WTC11 (cell line): ENCODE measurements around the gene TTLL11.

Source experiments
- CDX4 ChIP-seq: fragments of 250-450 bp; sonication (Bioruptor Pico); IDR thresholded peaks from 2 replicates; pipeline ENCODE4 v1.9.0; 2021; ENCODE audit warnings: moderate library complexity, mild to moderate bottlenecking, inconsistent platforms, borderline replicate concordance
- CREB1 ChIP-seq: sonication (generic); formaldehyde crosslinking; IDR thresholded peaks from 2 replicates; pipeline ENCODE4 v1.8.0; 2023; ENCODE audit warnings: mild to moderate bottlenecking, missing genetic modification reagents
- ESRRA ChIP-seq: sonication (generic); formaldehyde crosslinking; IDR thresholded peaks from 2 replicates; pipeline ENCODE4 v1.8.1; 2022; ENCODE audit warnings: mild to moderate bottlenecking, missing genetic modification reagents, borderline replicate concordance
- GRHL2 ChIP-seq: fragments of 250-450 bp; sonication (Bioruptor Pico); IDR thresholded peaks from 2 replicates; pipeline ENCODE4 v1.8.0; 2022; ENCODE audit warnings: mild to moderate bottlenecking, moderate library complexity; ENCODE audit not compliant: insufficient replicate concordance, severe bottlenecking
- JUN ChIP-seq: sonication (generic); formaldehyde crosslinking; IDR thresholded peaks from 2 replicates; pipeline ENCODE4 v1.8.0; 2023; ENCODE audit warnings: mild to moderate bottlenecking, missing genetic modification reagents
- NFYB ChIP-seq: sonication (generic); formaldehyde crosslinking; conservative IDR thresholded peaks from 2 replicates; pipeline ENCODE4 v1.8.0; 2022; ENCODE audit warnings: low read depth, missing genetic modification reagents
- NR3C1 ChIP-seq: sonication (generic); formaldehyde crosslinking; conservative IDR thresholded peaks from 2 replicates; pipeline ENCODE4 v1.8.1; 2023; ENCODE audit warnings: low read depth, mild to moderate bottlenecking, missing genetic modification reagents
- SP1 ChIP-seq: sonication (generic); formaldehyde crosslinking; conservative IDR thresholded peaks from 2 replicates; pipeline ENCODE4 v1.8.1; 2022; ENCODE audit warnings: missing genetic modification reagents
- TEAD4 ChIP-seq: sonication (generic); formaldehyde crosslinking; IDR thresholded peaks from 2 replicates; pipeline ENCODE4 v1.8.0; 2022; ENCODE audit warnings: mild to moderate bottlenecking, missing genetic modification reagents
- TF ChIP-seq, protein P1 (sequence below): fragments of 200-600 bp; IDR thresholded peaks from 2 replicates; pipeline ENCODE4 v1.8.0; 2022; ENCODE audit warnings: antibody characterized with exemption

DNA sequence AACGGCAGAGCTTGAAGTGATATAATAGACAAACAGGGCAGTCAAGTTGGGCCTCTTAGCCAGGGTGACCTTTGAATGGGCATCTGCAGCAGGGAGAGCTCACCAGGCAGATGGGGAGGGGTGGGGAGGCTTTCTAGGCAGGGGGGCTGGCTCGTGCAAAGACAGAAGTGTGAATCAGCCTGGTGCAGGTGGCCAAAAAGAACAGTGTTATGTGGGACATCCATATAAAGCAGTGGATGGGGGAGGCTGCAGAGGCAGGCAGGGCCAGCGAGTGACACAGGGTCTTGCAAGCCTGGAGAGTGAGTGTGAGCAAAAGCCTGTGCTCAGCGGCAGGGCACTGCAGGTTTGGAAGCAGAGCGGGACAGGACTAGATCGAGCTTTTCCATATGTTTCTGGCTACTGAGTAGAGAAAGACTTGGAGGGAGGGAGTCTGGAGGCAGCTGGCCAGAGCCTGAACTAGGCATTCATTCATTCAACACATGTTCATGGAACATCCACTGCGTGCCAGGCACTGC, 14.2 kb upstream of the TTLL11 start:
- TF ChIP-seq, protein P1, sequence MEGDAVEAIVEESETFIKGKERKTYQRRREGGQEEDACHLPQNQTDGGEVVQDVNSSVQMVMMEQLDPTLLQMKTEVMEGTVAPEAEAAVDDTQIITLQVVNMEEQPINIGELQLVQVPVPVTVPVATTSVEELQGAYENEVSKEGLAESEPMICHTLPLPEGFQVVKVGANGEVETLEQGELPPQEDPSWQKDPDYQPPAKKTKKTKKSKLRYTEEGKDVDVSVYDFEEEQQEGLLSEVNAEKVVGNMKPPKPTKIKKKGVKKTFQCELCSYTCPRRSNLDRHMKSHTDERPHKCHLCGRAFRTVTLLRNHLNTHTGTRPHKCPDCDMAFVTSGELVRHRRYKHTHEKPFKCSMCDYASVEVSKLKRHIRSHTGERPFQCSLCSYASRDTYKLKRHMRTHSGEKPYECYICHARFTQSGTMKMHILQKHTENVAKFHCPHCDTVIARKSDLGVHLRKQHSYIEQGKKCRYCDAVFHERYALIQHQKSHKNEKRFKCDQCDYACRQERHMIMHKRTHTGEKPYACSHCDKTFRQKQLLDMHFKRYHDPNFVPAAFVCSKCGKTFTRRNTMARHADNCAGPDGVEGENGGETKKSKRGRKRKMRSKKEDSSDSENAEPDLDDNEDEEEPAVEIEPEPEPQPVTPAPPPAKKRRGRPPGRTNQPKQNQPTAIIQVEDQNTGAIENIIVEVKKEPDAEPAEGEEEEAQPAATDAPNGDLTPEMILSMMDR: no peak
- TF ChIP-seq TEAD4 (CRISPR knock-in tag): no peak
- TF ChIP-seq CDX4 (CRISPR knock-in tag): no peak
- TF ChIP-seq GRHL2 (CRISPR knock-in tag): no peak
- TF ChIP-seq NR3C1 (CRISPR knock-in tag): no peak
- no peak for TF ChIP-seq JUN
- TF ChIP-seq NFYB (CRISPR knock-in tag): no peak
- no peak for TF ChIP-seq SP1 (CRISPR knock-in tag)
- TF ChIP-seq ESRRA: no peak
- TF ChIP-seq CREB1: no peak
